Neural cell (in vitro differentiated cells): ENCODE results near the gene WDR20. TPM values are rescaled to one million over a fixed set of nuclear protein-coding genes. Genes with fewer than 3 reads are reported as not detected.

Experiments used
- H2AFZ ChIP-seq: fragments of 200-600, 300-800 bp; sonication (generic), shearing (Covaris generic); 2 replicates; pipeline ENCODE4 v1.6.0; 2014; ENCODE audit warnings: low read depth, mild to moderate bottlenecking, antibody characterized with exemption, low read length, moderate library complexity
- H3F3A ChIP-seq: fragments of 200-600 bp; shearing (Covaris generic); 2 replicates; pipeline ENCODE4 v1.6.1; 2016; ENCODE audit warnings: mild to moderate bottlenecking, moderate library complexity, mixed read lengths, antibody characterized with exemption, low read length; ENCODE audit not compliant: insufficient read depth, poor library complexity, severe bottlenecking
- H3K27ac ChIP-seq: fragments of 200-600, 300-800 bp; sonication (generic), shearing (Covaris generic); 2 replicates; pipeline ENCODE4 v1.5.1; 2014; ENCODE audit warnings: mild to moderate bottlenecking, low read length, moderate library complexity
- H3K27me3 ChIP-seq: fragments of 300-800, 200-600 bp; sonication (generic), shearing (Covaris generic); 2 replicates; pipeline ENCODE4 v1.6.0; 2014; ENCODE audit warnings: mild to moderate bottlenecking, low read depth, low read length, moderate library complexity; ENCODE audit not compliant: insufficient read depth
- H3K36me3 ChIP-seq: fragments of 300-800, 200-600 bp; sonication (generic), shearing (Covaris generic); 2 replicates; pipeline ENCODE4 v1.5.1; 2014; ENCODE audit warnings: mild to moderate bottlenecking, antibody characterized with exemption, low read length, moderate library complexity; ENCODE audit not compliant: insufficient read depth
- H3K4me2 ChIP-seq: fragments of 300-800, 200-600 bp; sonication (generic), shearing (Covaris generic); 2 replicates; pipeline ENCODE4 v1.6.0; 2014; ENCODE audit warnings: mild to moderate bottlenecking, low read length
- H3K4me3 ChIP-seq: fragments of 300-800, 200-600 bp; sonication (generic), shearing (Covaris generic); 2 replicates; pipeline ENCODE4 v1.5.1; 2014; ENCODE audit warnings: mild to moderate bottlenecking, low read length, moderate library complexity
- H3K79me2 ChIP-seq: fragments of 200-600 bp; shearing (Covaris generic); replicated peaks from 2 replicates; pipeline ENCODE4 v1.6.0; 2014; ENCODE audit warnings: mild to moderate bottlenecking, low read length, moderate library complexity; ENCODE audit not compliant: insufficient read depth
- H3K9ac ChIP-seq: fragments of 300-800, 200-600 bp; sonication (generic), shearing (Covaris generic); 2 replicates; pipeline ENCODE4 v1.6.1; 2016; ENCODE audit warnings: mild to moderate bottlenecking, low read length, mixed read lengths
- H3K9me2 ChIP-seq: fragments of 200-600 bp; shearing (Covaris generic); 2 replicates; pipeline ENCODE4 v1.6.1; 2016; ENCODE audit warnings: mild to moderate bottlenecking, low read length, mixed read lengths; ENCODE audit not compliant: insufficient read depth
- H3K9me3 ChIP-seq: fragments of 200-600, 300-800 bp; sonication (generic), shearing (Covaris generic); 2 replicates; pipeline ENCODE4 v1.6.1; 2016; ENCODE audit warnings: mild to moderate bottlenecking, mixed run types, low read length, moderate library complexity, mixed read lengths
- H4K20me1 ChIP-seq: fragments of 200-600 bp; shearing (Covaris generic); 2 replicates; pipeline ENCODE4 v1.6.1; 2016; ENCODE audit warnings: mild to moderate bottlenecking, mixed run types; ENCODE audit not compliant: insufficient read depth
- EP300 ChIP-seq: fragments of 450-650 bp; conservative IDR thresholded peaks from 2 replicates; pipeline ENCODE4 v1.6.1; 2014; ENCODE audit warnings: antibody characterized with exemption, mild to moderate bottlenecking, moderate library complexity; ENCODE audit not compliant: poor library complexity, severe bottlenecking
- EZH2 ChIP-seq: fragments of 200-600, 300-800 bp; shearing (Covaris generic), sonication (generic); IDR thresholded peaks from 2 replicates; pipeline ENCODE4 v1.6.1; 2014; ENCODE audit warnings: antibody characterized with exemption, low read length, borderline replicate concordance, mild to moderate bottlenecking; ENCODE audit not compliant: insufficient read depth, poor library complexity, severe bottlenecking
- MXI1 ChIP-seq: fragments of 450-650 bp; conservative IDR thresholded peaks from 2 replicates; pipeline ENCODE4 v1.6.1; 2014; ENCODE audit warnings: antibody characterized with exemption, mild to moderate bottlenecking; ENCODE audit not compliant: poor library complexity, severe bottlenecking
- POLR2AphosphoS5 ChIP-seq: IDR thresholded peaks from 2 replicates; pipeline ENCODE4 v1.6.1; 2012
- RAD21 ChIP-seq: fragments of 450-650 bp; conservative IDR thresholded peaks from 2 replicates; pipeline ENCODE4 v1.6.1; 2014; ENCODE audit warnings: antibody characterized with exemption, mild to moderate bottlenecking, moderate library complexity
- SMC3 ChIP-seq: fragments of 450-650 bp; conservative IDR thresholded peaks from 2 replicates; pipeline ENCODE4 v1.6.1; 2014; ENCODE audit warnings: antibody characterized with exemption, mild to moderate bottlenecking, moderate library complexity; ENCODE audit not compliant: poor library complexity
- TAF1 ChIP-seq: IDR thresholded peaks from 2 replicates; pipeline ENCODE4 v1.6.1; 2012; ENCODE audit warnings: low read depth
- polyA plus RNA-seq: library from polyadenylated mRNA; depleted of rRNA; stranded (reverse); fragments of >200 nt; gene quantifications from 2 replicates; pipeline ENCODE4 v1.2.3, GENCODE V29; 2014
- TF ChIP-seq, protein P1 (sequence below): fragments of 450-650 bp; IDR thresholded peaks from 2 replicates; pipeline ENCODE4 v1.5.1; 2014; ENCODE audit warnings: antibody characterized with exemption, mild to moderate bottlenecking, moderate library complexity; ENCODE audit not compliant: poor library complexity, severe bottlenecking
- TF ChIP-seq, protein P2 (sequence below): IDR thresholded peaks from 2 replicates; pipeline ENCODE4 v1.6.1; 2012; ENCODE audit warnings: borderline replicate concordance

Gene WDR20
- polyA plus RNA-seq, 1 donor from 2014 or later: 28.6 TPM

DNA sequence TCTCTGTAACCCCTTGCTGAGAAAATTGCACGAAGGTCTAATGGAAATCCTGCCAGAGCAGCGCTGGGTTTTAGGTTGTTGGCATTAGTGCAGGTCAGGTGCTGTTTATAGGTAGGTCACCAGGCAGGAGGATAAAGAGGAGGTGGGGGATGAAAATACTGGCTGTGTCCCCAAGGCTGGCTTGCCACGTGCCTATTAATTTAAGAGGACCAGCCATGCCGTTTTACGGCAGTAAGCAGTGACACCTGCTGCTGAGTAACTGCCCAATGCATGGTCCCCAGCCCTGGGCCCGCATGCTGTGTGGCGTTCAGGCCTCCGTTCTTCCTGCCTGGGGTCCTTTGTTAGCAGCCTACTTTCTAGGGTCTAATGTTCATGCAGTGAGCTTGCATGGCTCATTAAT, 67.2 kb downstream of the WDR20 start:
- H3K4me2 ChIP-seq: no peak overlapping the region
- no peaks in the 10 kb centered on the region for H3K79me2 ChIP-seq
- H3K9ac ChIP-seq: no peak overlapping the region
- H3K4me3 ChIP-seq: no peak overlapping the region
- H2AFZ ChIP-seq: no peak overlapping the region
- no peaks in the 10 kb centered on the region for H3F3A ChIP-seq
- H3K27ac ChIP-seq: no peak overlapping the region
- TF ChIP-seq, protein P1, sequence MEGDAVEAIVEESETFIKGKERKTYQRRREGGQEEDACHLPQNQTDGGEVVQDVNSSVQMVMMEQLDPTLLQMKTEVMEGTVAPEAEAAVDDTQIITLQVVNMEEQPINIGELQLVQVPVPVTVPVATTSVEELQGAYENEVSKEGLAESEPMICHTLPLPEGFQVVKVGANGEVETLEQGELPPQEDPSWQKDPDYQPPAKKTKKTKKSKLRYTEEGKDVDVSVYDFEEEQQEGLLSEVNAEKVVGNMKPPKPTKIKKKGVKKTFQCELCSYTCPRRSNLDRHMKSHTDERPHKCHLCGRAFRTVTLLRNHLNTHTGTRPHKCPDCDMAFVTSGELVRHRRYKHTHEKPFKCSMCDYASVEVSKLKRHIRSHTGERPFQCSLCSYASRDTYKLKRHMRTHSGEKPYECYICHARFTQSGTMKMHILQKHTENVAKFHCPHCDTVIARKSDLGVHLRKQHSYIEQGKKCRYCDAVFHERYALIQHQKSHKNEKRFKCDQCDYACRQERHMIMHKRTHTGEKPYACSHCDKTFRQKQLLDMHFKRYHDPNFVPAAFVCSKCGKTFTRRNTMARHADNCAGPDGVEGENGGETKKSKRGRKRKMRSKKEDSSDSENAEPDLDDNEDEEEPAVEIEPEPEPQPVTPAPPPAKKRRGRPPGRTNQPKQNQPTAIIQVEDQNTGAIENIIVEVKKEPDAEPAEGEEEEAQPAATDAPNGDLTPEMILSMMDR: no peak
- TF ChIP-seq, protein P2, sequence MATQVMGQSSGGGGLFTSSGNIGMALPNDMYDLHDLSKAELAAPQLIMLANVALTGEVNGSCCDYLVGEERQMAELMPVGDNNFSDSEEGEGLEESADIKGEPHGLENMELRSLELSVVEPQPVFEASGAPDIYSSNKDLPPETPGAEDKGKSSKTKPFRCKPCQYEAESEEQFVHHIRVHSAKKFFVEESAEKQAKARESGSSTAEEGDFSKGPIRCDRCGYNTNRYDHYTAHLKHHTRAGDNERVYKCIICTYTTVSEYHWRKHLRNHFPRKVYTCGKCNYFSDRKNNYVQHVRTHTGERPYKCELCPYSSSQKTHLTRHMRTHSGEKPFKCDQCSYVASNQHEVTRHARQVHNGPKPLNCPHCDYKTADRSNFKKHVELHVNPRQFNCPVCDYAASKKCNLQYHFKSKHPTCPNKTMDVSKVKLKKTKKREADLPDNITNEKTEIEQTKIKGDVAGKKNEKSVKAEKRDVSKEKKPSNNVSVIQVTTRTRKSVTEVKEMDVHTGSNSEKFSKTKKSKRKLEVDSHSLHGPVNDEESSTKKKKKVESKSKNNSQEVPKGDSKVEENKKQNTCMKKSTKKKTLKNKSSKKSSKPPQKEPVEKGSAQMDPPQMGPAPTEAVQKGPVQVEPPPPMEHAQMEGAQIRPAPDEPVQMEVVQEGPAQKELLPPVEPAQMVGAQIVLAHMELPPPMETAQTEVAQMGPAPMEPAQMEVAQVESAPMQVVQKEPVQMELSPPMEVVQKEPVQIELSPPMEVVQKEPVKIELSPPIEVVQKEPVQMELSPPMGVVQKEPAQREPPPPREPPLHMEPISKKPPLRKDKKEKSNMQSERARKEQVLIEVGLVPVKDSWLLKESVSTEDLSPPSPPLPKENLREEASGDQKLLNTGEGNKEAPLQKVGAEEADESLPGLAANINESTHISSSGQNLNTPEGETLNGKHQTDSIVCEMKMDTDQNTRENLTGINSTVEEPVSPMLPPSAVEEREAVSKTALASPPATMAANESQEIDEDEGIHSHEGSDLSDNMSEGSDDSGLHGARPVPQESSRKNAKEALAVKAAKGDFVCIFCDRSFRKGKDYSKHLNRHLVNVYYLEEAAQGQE: no peak
- TF ChIP-seq SMC3 (no peak), EP300 (no peak), RAD21 (no peak), EZH2 (no peak), MXI1 (no peak), POLR2AphosphoS5 (no peak), TAF1 (no peak)
- no peaks in the 10 kb centered on the region for H3K9me2 ChIP-seq
- peaks cover 7% of the 10 kb centered on the region for H3K36me3 ChIP-seq
- H4K20me1 ChIP-seq: no peaks in the 10 kb centered on the region
- no peaks in the 10 kb centered on the region for H3K27me3 ChIP-seq
- H3K9me3 ChIP-seq: no peaks in the 10 kb centered on the region

- H3K27ac ChIP-seq: no peak overlapping the region
- no peak overlapping the region for H3K9ac ChIP-seq
- H3K27me3 ChIP-seq: no peaks in the 10 kb centered on the region
- H3K9me2 ChIP-seq: no peaks in the 10 kb centered on the region
- TF ChIP-seq, protein P2: no peak
- TF ChIP-seq TAF1 (no peak), POLR2AphosphoS5 (no peak), RAD21 (no peak), EZH2 (no peak), SMC3 (no peak), MXI1 (no peak), EP300 (no peak)
- TF ChIP-seq, protein P1: no peak
- peaks cover 7% of the 10 kb centered on the region for H3K36me3 ChIP-seq
- H2AFZ ChIP-seq: no peak overlapping the region
- no peak overlapping the region for H3K4me3 ChIP-seq
- no peaks in the 10 kb centered on the region for H3F3A ChIP-seq
- no peaks in the 10 kb centered on the region for H3K9me3 ChIP-seq
- H3K79me2 ChIP-seq: no peaks in the 10 kb centered on the region
- no peak overlapping the region for H3K4me2 ChIP-seq
- H4K20me1 ChIP-seq: no peaks in the 10 kb centered on the region
Measured at GRCh38 chr14:102207831-102208365, 68.2 kb downstream of the WDR20 start.
